GM12872 (cell line): ENCODE data around the gene RUNX2.

ENCODE experiments used
- CTCF ChIP-seq: IDR thresholded peaks from 3 replicates; pipeline ENCODE4 v1.5.1; 2011; ENCODE audit warnings: low read depth, mild to moderate bottlenecking, low read length, moderate library complexity; ENCODE audit not compliant: insufficient read depth

Gene RUNX2

DNA sequence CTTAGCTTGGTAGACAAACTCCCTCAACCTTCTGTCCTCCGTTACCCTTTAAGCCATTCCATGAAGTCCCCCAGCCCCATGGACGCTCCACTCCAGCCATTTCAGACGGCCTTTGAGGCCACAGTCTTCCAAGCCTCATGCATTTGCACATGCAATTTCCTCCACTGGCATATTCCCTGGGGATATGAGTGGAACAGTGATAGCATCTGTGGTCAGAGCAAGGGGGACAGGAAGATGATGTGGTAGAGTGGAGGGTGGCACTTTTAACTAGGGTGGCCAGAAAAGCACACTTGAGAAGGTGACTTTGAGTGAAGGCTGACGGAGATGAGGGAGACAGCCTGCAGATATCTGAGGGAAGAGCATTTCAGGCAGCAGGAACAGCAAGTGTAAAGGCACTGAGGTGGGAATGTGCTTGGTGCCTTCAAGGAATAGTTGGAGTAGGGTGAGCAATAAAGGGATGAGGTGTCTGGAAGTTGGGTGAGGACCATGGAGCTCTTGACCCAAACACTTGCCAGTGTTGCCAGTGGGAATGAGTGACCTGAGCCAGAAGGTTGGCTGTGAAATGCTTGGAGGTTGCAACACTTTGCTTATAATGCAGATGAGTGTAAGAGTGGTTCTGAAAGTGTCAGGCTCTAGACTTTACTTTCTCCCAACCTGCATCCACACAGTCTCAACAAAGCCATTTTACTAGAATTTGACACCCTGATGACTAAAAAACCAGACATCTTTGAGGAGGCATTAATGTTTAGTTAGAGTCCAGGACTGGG, 325.2 kb downstream of the RUNX2 start:
- no peak for TF ChIP-seq CTCF

DNA sequence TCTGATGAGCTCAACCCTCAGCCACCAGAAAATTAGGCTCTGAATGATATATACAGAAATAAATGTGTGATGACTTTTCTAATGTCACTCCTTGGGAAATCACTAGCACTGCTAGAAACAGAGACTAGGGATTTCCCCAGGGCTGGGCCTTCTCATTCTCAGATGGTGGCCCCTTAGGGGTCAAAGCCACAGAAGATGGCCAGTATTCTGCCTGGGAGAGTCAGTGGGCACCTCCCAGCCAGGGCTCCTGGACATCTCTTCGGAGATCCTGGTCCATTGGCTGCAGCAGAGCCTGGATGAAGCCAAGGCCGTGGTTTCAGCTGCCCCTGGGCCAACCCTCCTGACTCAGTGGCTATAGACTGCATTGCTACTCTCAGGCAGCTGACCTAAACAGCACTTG, 326.5 kb downstream of the RUNX2 start:
- no peak for TF ChIP-seq CTCF

- no peak for TF ChIP-seq CTCF
Observed at GRCh38 chr6:45655745-45656476, 327.8 kb downstream of the RUNX2 start.

DNA sequence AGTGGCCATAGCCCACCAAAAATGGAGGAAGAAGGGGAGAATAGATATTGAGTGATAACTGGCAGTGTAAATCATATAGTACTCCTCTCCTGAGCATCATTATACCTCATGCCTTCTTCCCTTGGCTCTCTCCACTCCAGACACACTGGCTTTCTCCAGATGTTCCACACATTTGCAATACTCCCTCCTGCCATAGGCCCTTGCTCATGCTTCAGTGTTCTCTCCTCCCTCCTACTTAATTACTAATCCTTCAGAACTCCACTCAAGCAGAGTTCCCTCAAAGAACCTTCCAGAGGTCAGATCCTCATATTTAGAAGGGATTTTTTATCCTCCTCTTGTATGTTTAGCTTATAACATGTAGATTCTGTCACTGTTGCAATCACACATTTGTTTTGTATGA, 329.1 kb downstream of the RUNX2 start:
- TF ChIP-seq CTCF: no peak

DNA sequence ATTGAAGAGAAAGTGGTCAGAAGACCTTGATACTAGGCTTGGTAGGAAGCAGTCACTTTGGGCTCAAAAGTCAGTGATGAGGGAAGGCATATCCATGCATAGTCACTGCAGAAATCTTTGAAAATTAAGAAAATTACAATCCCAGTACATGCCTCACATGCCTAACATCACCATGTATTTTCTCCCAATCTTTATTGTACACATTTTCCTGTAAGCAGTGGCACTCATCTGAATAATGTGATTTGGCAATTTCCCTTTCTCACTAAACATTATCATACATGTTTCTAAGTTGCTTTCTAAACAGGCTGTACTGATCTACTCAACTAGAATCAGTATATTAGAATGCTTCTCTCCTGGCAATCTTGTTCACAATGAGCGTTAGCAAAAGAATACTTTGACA, 330.3 kb downstream of the RUNX2 start:
- TF ChIP-seq CTCF: no peak

GRCh38 chr6:45658958-45659357, 330.8 kb downstream of the RUNX2 start:
- TF ChIP-seq CTCF: no peak

DNA sequence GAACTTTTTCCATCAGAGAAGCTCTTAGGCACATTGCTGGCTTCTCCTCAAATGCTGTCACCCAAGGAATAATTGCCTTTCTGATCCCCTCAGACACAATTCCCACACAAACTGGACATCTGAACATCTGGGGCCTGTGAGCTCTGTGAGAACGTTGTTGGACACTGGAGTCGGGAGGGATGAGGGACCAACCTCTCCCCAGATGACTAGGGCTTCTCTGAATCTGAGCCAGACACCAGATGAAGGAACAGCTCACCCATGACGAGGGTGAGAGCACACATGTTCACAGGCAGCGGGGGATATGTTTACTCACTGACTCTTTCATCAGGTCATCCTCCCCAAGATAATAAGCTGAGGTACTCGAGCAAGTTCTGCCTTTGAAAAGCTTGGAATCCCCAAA, 333.5 kb downstream of the RUNX2 start:
- TF ChIP-seq CTCF: no peak
